ENCODE data around the gene FAM174C.
"Not testable (repeated sequence)": the region's sequence is repeated elsewhere in the genome, so short reads cannot be mapped to it uniquely, and the experiment has no call there.

The FAM174C gene

GRCh38 chr19:1237027-1237659 lies 38.2 kb upstream of the FAM174C start:
- DNase-seq (ENCODE audit: low read depth in 2 of 2): no peak

GRCh38 chr19:1237754-1238368 lies 37.5 kb upstream of the FAM174C start, which contains the start of gene CBARP:
Gene CBARP, minus strand, starts transcription at chr19:1238005. Its CDS starts 1,905 bp downstream, at chr19:1236100.
- DNase-seq (ENCODE audit: low read depth in 2 of 2): no peak

- DNase-seq (ENCODE audit: low read depth in 2 of 2): no peak
These were observed 36.7 kb upstream of the FAM174C start for GRCh38 chr19:1238369-1239303.

GRCh38 chr19:1239420-1239795 lies 35.9 kb upstream of the FAM174C start:
- no peak for DNase-seq (ENCODE audit: low read depth in 2 of 2)

- peak; percentile 83 to 89 for DNase-seq (ENCODE audit: low read depth in 2 of 2)
These were observed 35.3 kb upstream of the FAM174C start for GRCh38 chr19:1239796-1240737.

- DNase-seq (ENCODE audit: low read depth in 2 of 2): no peak
These were observed 34.4 kb upstream of the FAM174C start for GRCh38 chr19:1240925-1241324.

GRCh38 chr19:1241417-1242095 lies 33.8 kb upstream of the FAM174C start, which contains the start of gene ATP5F1D:
Gene ATP5F1D, plus strand, starts transcription at chr19:1241751. Its CDS starts 100 bp downstream, at chr19:1241851.
- peak; percentile 86 to 92 for DNase-seq (ENCODE audit: low read depth in 2 of 2)

- peak in 1 of 2 donors; percentile 81 for DNase-seq (ENCODE audit: low read depth in 2 of 2)
These were observed 31.3 kb upstream of the FAM174C start for GRCh38 chr19:1243768-1244692.

- DNase-seq (ENCODE audit: low read depth in 2 of 2): no peak
These were observed 30.5 kb upstream of the FAM174C start for GRCh38 chr19:1244693-1245451.

GRCh38 chr19:1245494-1246264 lies 29.7 kb upstream of the FAM174C start:
- no peak for DNase-seq (ENCODE audit: low read depth in 2 of 2)

GRCh38 chr19:1246265-1247087 lies 28.9 kb upstream of the FAM174C start:
- not testable (repeated sequence) for DNase-seq (ENCODE audit: low read depth in 2 of 2)

GRCh38 chr19:1247748-1248138 lies 27.6 kb upstream of the FAM174C start:
- no peak for DNase-seq (ENCODE audit: low read depth in 2 of 2)

- DNase-seq (ENCODE audit: low read depth in 2 of 2): no peak
These were observed 27.1 kb upstream of the FAM174C start, which contains the start of gene MIDN for GRCh38 chr19:1248139-1248785. Gene MIDN, plus strand, starts transcription at chr19:1248583. Its CDS starts 1,714 bp downstream, at chr19:1250297.

- DNase-seq (ENCODE audit: low read depth in 2 of 2): peak in 1 of 2 donors; percentile 68
These were observed 26.5 kb upstream of the FAM174C start for GRCh38 chr19:1248786-1249297.

GRCh38 chr19:1249298-1249989 lies 25.9 kb upstream of the FAM174C start:
- peak; percentile 90 to 93 for DNase-seq (ENCODE audit: low read depth in 2 of 2)

Data from stimulated activated CD8-positive, alpha-beta memory T cell treated with anti-CD3 and anti-CD28 coated beads, Interleukin-2, amount 100 ng/mL, for 1 hour (primary cell).